Neural cell (in vitro differentiated cells): Measurements from ENCODE around the gene IL1RAP. TPM values are rescaled to one million over a fixed set of nuclear protein-coding genes. Genes with fewer than 3 reads are reported as not detected.

ENCODE experiments used
- H2AFZ ChIP-seq: fragments of 200-600, 300-800 bp; sonication (generic), shearing (Covaris generic); 2 replicates; pipeline ENCODE4 v1.6.0; 2014; ENCODE audit warnings: low read depth, mild to moderate bottlenecking, antibody characterized with exemption, low read length, moderate library complexity
- H3F3A ChIP-seq: fragments of 200-600 bp; shearing (Covaris generic); 2 replicates; pipeline ENCODE4 v1.6.1; 2016; ENCODE audit warnings: mild to moderate bottlenecking, moderate library complexity, mixed read lengths, antibody characterized with exemption, low read length; ENCODE audit not compliant: insufficient read depth, poor library complexity, severe bottlenecking
- H3K27ac ChIP-seq: fragments of 200-600, 300-800 bp; sonication (generic), shearing (Covaris generic); 2 replicates; pipeline ENCODE4 v1.5.1; 2014; ENCODE audit warnings: mild to moderate bottlenecking, low read length, moderate library complexity
- H3K27me3 ChIP-seq: fragments of 300-800, 200-600 bp; sonication (generic), shearing (Covaris generic); 2 replicates; pipeline ENCODE4 v1.6.0; 2014; ENCODE audit warnings: mild to moderate bottlenecking, low read depth, low read length, moderate library complexity; ENCODE audit not compliant: insufficient read depth
- H3K36me3 ChIP-seq: fragments of 300-800, 200-600 bp; sonication (generic), shearing (Covaris generic); 2 replicates; pipeline ENCODE4 v1.5.1; 2014; ENCODE audit warnings: mild to moderate bottlenecking, antibody characterized with exemption, low read length, moderate library complexity; ENCODE audit not compliant: insufficient read depth
- H3K4me2 ChIP-seq: fragments of 300-800, 200-600 bp; sonication (generic), shearing (Covaris generic); 2 replicates; pipeline ENCODE4 v1.6.0; 2014; ENCODE audit warnings: mild to moderate bottlenecking, low read length
- H3K4me3 ChIP-seq: fragments of 300-800, 200-600 bp; sonication (generic), shearing (Covaris generic); 2 replicates; pipeline ENCODE4 v1.5.1; 2014; ENCODE audit warnings: mild to moderate bottlenecking, low read length, moderate library complexity
- H3K79me2 ChIP-seq: fragments of 200-600 bp; shearing (Covaris generic); replicated peaks from 2 replicates; pipeline ENCODE4 v1.6.0; 2014; ENCODE audit warnings: mild to moderate bottlenecking, low read length, moderate library complexity; ENCODE audit not compliant: insufficient read depth
- H3K9ac ChIP-seq: fragments of 300-800, 200-600 bp; sonication (generic), shearing (Covaris generic); 2 replicates; pipeline ENCODE4 v1.6.1; 2016; ENCODE audit warnings: mild to moderate bottlenecking, low read length, mixed read lengths
- H3K9me2 ChIP-seq: fragments of 200-600 bp; shearing (Covaris generic); 2 replicates; pipeline ENCODE4 v1.6.1; 2016; ENCODE audit warnings: mild to moderate bottlenecking, low read length, mixed read lengths; ENCODE audit not compliant: insufficient read depth
- H3K9me3 ChIP-seq: fragments of 200-600, 300-800 bp; sonication (generic), shearing (Covaris generic); 2 replicates; pipeline ENCODE4 v1.6.1; 2016; ENCODE audit warnings: mild to moderate bottlenecking, mixed run types, low read length, moderate library complexity, mixed read lengths
- H4K20me1 ChIP-seq: fragments of 200-600 bp; shearing (Covaris generic); 2 replicates; pipeline ENCODE4 v1.6.1; 2016; ENCODE audit warnings: mild to moderate bottlenecking, mixed run types; ENCODE audit not compliant: insufficient read depth
- EP300 ChIP-seq: fragments of 450-650 bp; conservative IDR thresholded peaks from 2 replicates; pipeline ENCODE4 v1.6.1; 2014; ENCODE audit warnings: antibody characterized with exemption, mild to moderate bottlenecking, moderate library complexity; ENCODE audit not compliant: poor library complexity, severe bottlenecking
- EZH2 ChIP-seq: fragments of 200-600, 300-800 bp; shearing (Covaris generic), sonication (generic); IDR thresholded peaks from 2 replicates; pipeline ENCODE4 v1.6.1; 2014; ENCODE audit warnings: antibody characterized with exemption, low read length, borderline replicate concordance, mild to moderate bottlenecking; ENCODE audit not compliant: insufficient read depth, poor library complexity, severe bottlenecking
- MXI1 ChIP-seq: fragments of 450-650 bp; conservative IDR thresholded peaks from 2 replicates; pipeline ENCODE4 v1.6.1; 2014; ENCODE audit warnings: antibody characterized with exemption, mild to moderate bottlenecking; ENCODE audit not compliant: poor library complexity, severe bottlenecking
- POLR2AphosphoS5 ChIP-seq: IDR thresholded peaks from 2 replicates; pipeline ENCODE4 v1.6.1; 2012
- RAD21 ChIP-seq: fragments of 450-650 bp; conservative IDR thresholded peaks from 2 replicates; pipeline ENCODE4 v1.6.1; 2014; ENCODE audit warnings: antibody characterized with exemption, mild to moderate bottlenecking, moderate library complexity
- SMC3 ChIP-seq: fragments of 450-650 bp; conservative IDR thresholded peaks from 2 replicates; pipeline ENCODE4 v1.6.1; 2014; ENCODE audit warnings: antibody characterized with exemption, mild to moderate bottlenecking, moderate library complexity; ENCODE audit not compliant: poor library complexity
- TAF1 ChIP-seq: IDR thresholded peaks from 2 replicates; pipeline ENCODE4 v1.6.1; 2012; ENCODE audit warnings: low read depth
- polyA plus RNA-seq: library from polyadenylated mRNA; depleted of rRNA; stranded (reverse); fragments of >200 nt; gene quantifications from 2 replicates; pipeline ENCODE4 v1.2.3, GENCODE V29; 2014
- TF ChIP-seq, protein P1 (sequence below): fragments of 450-650 bp; IDR thresholded peaks from 2 replicates; pipeline ENCODE4 v1.5.1; 2014; ENCODE audit warnings: antibody characterized with exemption, mild to moderate bottlenecking, moderate library complexity; ENCODE audit not compliant: poor library complexity, severe bottlenecking
- TF ChIP-seq, protein P2 (sequence below): IDR thresholded peaks from 2 replicates; pipeline ENCODE4 v1.6.1; 2012; ENCODE audit warnings: borderline replicate concordance

Gene IL1RAP
- polyA plus RNA-seq, 1 donor from 2014 or later, result 24.6 TPM

DNA sequence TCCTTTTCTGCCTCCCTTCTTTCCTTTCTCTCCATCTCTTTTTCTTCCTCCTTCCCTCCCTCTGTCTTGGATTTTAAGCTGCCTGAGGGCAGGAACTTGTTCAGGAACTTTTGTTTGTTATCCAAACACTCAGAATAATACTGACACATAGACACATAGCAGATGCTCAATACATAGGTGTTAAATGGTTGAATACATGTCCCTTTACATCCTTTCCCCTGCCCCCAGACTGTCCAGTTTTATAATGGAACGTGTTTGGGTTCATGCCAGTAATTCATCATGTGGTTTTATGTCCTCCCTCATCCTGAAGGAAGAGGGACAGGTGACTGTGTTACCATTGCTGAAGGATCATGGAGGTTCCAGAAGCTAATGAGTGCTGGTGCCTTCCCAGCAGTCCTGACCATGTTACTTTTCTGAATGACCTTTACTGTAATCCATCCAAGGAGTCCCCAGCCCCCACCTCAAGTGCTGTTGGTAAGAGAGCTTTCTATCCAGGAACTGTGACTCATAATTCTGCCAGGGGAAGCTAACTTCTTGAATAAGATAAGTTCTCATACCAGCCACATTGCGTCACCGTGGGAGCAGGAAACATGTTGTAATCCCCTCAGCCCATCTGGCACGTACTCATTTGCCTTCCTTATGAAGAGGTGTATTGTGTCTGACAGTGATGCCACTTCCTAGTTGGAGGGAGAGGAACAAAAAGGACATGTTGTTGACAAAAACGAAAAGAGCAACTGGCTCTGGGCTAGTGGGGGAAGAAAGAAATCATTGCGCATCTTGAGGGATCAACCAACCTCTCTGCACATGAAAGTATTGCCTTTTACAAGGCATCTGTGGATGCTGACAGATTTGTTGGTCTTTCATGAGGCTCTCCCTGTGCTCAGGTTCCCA is 52.4 kb downstream of the IL1RAP start:
- no peaks in the 10 kb centered on the region for H3K9me3 ChIP-seq
- H3F3A ChIP-seq, result no peaks in the 10 kb centered on the region
- H3K36me3 ChIP-seq, result no peaks in the 10 kb centered on the region
- no peak overlapping the region for H2AFZ ChIP-seq
- TF ChIP-seq SMC3 (no peak), POLR2AphosphoS5 (no peak), EZH2 (no peak), RAD21 (no peak), TAF1 (no peak), MXI1 (no peak), EP300 (no peak)
- TF ChIP-seq, protein P1, sequence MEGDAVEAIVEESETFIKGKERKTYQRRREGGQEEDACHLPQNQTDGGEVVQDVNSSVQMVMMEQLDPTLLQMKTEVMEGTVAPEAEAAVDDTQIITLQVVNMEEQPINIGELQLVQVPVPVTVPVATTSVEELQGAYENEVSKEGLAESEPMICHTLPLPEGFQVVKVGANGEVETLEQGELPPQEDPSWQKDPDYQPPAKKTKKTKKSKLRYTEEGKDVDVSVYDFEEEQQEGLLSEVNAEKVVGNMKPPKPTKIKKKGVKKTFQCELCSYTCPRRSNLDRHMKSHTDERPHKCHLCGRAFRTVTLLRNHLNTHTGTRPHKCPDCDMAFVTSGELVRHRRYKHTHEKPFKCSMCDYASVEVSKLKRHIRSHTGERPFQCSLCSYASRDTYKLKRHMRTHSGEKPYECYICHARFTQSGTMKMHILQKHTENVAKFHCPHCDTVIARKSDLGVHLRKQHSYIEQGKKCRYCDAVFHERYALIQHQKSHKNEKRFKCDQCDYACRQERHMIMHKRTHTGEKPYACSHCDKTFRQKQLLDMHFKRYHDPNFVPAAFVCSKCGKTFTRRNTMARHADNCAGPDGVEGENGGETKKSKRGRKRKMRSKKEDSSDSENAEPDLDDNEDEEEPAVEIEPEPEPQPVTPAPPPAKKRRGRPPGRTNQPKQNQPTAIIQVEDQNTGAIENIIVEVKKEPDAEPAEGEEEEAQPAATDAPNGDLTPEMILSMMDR, result no peak
- TF ChIP-seq, protein P2, sequence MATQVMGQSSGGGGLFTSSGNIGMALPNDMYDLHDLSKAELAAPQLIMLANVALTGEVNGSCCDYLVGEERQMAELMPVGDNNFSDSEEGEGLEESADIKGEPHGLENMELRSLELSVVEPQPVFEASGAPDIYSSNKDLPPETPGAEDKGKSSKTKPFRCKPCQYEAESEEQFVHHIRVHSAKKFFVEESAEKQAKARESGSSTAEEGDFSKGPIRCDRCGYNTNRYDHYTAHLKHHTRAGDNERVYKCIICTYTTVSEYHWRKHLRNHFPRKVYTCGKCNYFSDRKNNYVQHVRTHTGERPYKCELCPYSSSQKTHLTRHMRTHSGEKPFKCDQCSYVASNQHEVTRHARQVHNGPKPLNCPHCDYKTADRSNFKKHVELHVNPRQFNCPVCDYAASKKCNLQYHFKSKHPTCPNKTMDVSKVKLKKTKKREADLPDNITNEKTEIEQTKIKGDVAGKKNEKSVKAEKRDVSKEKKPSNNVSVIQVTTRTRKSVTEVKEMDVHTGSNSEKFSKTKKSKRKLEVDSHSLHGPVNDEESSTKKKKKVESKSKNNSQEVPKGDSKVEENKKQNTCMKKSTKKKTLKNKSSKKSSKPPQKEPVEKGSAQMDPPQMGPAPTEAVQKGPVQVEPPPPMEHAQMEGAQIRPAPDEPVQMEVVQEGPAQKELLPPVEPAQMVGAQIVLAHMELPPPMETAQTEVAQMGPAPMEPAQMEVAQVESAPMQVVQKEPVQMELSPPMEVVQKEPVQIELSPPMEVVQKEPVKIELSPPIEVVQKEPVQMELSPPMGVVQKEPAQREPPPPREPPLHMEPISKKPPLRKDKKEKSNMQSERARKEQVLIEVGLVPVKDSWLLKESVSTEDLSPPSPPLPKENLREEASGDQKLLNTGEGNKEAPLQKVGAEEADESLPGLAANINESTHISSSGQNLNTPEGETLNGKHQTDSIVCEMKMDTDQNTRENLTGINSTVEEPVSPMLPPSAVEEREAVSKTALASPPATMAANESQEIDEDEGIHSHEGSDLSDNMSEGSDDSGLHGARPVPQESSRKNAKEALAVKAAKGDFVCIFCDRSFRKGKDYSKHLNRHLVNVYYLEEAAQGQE, result no peak
- no peak overlapping the region for H3K4me2 ChIP-seq
- H3K4me3 ChIP-seq, result no peak overlapping the region
- H3K79me2 ChIP-seq, result no peaks in the 10 kb centered on the region
- H3K27ac ChIP-seq, result no peak overlapping the region
- no peaks in the 10 kb centered on the region for H3K27me3 ChIP-seq
- H4K20me1 ChIP-seq, result no peaks in the 10 kb centered on the region
- no peak overlapping the region for H3K9ac ChIP-seq
- no peaks in the 10 kb centered on the region for H3K9me2 ChIP-seq

- no peaks in the 10 kb centered on the region for H3K27me3 ChIP-seq
- H3K36me3 ChIP-seq, result no peaks in the 10 kb centered on the region
- no peaks in the 10 kb centered on the region for H3F3A ChIP-seq
- H2AFZ ChIP-seq, result no peak overlapping the region
- no peak overlapping the region for H3K4me3 ChIP-seq
- H4K20me1 ChIP-seq, result no peaks in the 10 kb centered on the region
- TF ChIP-seq TAF1, result no peak
- TF ChIP-seq, protein P2, result no peak
- no peak for TF ChIP-seq MXI1
- TF ChIP-seq EZH2, result no peak
- TF ChIP-seq EP300, result no peak
- no peak for TF ChIP-seq SMC3
- no peak for TF ChIP-seq POLR2AphosphoS5
- no peaks in the 10 kb centered on the region for H3K9me2 ChIP-seq
- no peak overlapping the region for H3K9ac ChIP-seq
- H3K4me2 ChIP-seq, result no peak overlapping the region
- H3K79me2 ChIP-seq, result no peaks in the 10 kb centered on the region
- H3K27ac ChIP-seq, result no peak overlapping the region
- no peaks in the 10 kb centered on the region for H3K9me3 ChIP-seq
Measured at GRCh38 chr3:190568036-190568435, 54.2 kb downstream of the IL1RAP start.
